Parathyroid adenoma (tissue), 2 donors: ENCODE measurements around the gene LARGE1.

ENCODE experiments used
- H2AFZ ChIP-seq: fragments of 300-600 bp; sonication (generic); one replicate; pipeline ENCODE4 v1.7.0; 2017; ENCODE audit warnings: antibody characterized with exemption, mild to moderate bottlenecking
- H3K27ac ChIP-seq: fragments of 300-600 bp; sonication (generic); one replicate; pipeline ENCODE4 v1.7.0; 2017
- H3K27me3 ChIP-seq: fragments of 300-600 bp; sonication (generic); one replicate; pipeline ENCODE4 v1.7.0; 2017; ENCODE audit warnings: low read length; ENCODE audit not compliant: control insufficient read depth, insufficient read depth
- H3K36me3 ChIP-seq: fragments of 300-600 bp; sonication (generic); one replicate; pipeline ENCODE4 v1.7.0; 2017; ENCODE audit warnings: low read length; ENCODE audit not compliant: control insufficient read depth, insufficient read depth
- H3K4me1 ChIP-seq: fragments of 300-600 bp; sonication (generic); one replicate; pipeline ENCODE4 v1.7.0; 2017; ENCODE audit warnings: control low read depth
- H3K4me2 ChIP-seq: fragments of 300-600 bp; sonication (generic); one replicate; pipeline ENCODE4 v1.7.0; 2017; ENCODE audit warnings: low read length
- H3K4me3 ChIP-seq: fragments of 300-600 bp; sonication (generic); one replicate; pipeline ENCODE4 v1.7.0; 2017; ENCODE audit warnings: low read depth, low read length
- H3K79me2 ChIP-seq: fragments of 300-600 bp; sonication (generic); one replicate; pipeline ENCODE4 v1.7.0; 2017; ENCODE audit warnings: control low read depth
- H3K9ac ChIP-seq: fragments of 300-600 bp; sonication (generic); one replicate; pipeline ENCODE4 v1.7.0; 2017; ENCODE audit warnings: mild to moderate bottlenecking
- H3K9me3 ChIP-seq: fragments of 300-600 bp; sonication (generic); one replicate; pipeline ENCODE4 v1.7.0; 2017; ENCODE audit warnings: low read length; ENCODE audit not compliant: control insufficient read depth
- CTCF ChIP-seq: fragments of 300-600 bp; sonication (generic); IDR thresholded peaks from one replicate; pipeline ENCODE4 v1.7.0; 2017; ENCODE audit warnings: antibody characterized with exemption, mild to moderate bottlenecking
- donor health status: primary hyperparathyroidism.

The LARGE1 gene

GRCh38 chr22:33518405-33518804 lies 401.9 kb downstream of the LARGE1 start:
- Histone ChIP-seq H3K9ac (no peak overlapping the region), H3K27me3 (no peaks in the 10 kb centered on the region), H3K4me1 (peaks cover 2% of the 10 kb centered on the region), H3K4me3 (no peak overlapping the region), H3K4me2 (no peak overlapping the region), H3K27ac (no peak overlapping the region), H3K9me3 (no peaks in the 10 kb centered on the region), H3K36me3 (no peaks in the 10 kb centered on the region), H2AFZ (no peak overlapping the region), H3K79me2 (no peaks in the 10 kb centered on the region)
- no peak for TF ChIP-seq CTCF

GRCh38 chr22:33515795-33516194 lies 404.5 kb downstream of the LARGE1 start:
- Histone ChIP-seq H3K9ac (no peak overlapping the region), H3K9me3 (no peaks in the 10 kb centered on the region), H3K4me2 (no peak overlapping the region), H3K27ac (no peak overlapping the region), H3K4me1 (no peaks in the 10 kb centered on the region), H3K27me3 (no peaks in the 10 kb centered on the region), H2AFZ (no peak overlapping the region), H3K36me3 (no peaks in the 10 kb centered on the region), H3K4me3 (no peak overlapping the region), H3K79me2 (no peaks in the 10 kb centered on the region)
- TF ChIP-seq CTCF = no peak

- H2AFZ ChIP-seq = no peak overlapping the region
- H3K27ac ChIP-seq = no peak overlapping the region
These were observed 406.6 kb downstream of the LARGE1 start for GRCh38 chr22:33513388-33514338.

GRCh38 chr22:33512908-33513307 lies 407.4 kb downstream of the LARGE1 start:
- Histone ChIP-seq H3K9ac (no peak overlapping the region), H3K9me3 (no peaks in the 10 kb centered on the region), H3K4me2 (no peak overlapping the region), H2AFZ (no peak overlapping the region), H3K27ac (no peak overlapping the region), H3K4me1 (no peaks in the 10 kb centered on the region), H3K27me3 (no peaks in the 10 kb centered on the region), H3K36me3 (no peaks in the 10 kb centered on the region), H3K79me2 (no peaks in the 10 kb centered on the region), H3K4me3 (no peak overlapping the region)
- no peak for TF ChIP-seq CTCF

More at GRCh38 chr22:33513388-33514338, 406.6 kb downstream of the LARGE1 start:
- Histone ChIP-seq H3K4me2 (no peak overlapping the region), H3K79me2 (no peaks in the 10 kb centered on the region), H3K27me3 (no peaks in the 10 kb centered on the region), H3K4me3 (no peak overlapping the region), H3K4me1 (no peaks in the 10 kb centered on the region), H3K9ac (no peak overlapping the region), H3K36me3 (no peaks in the 10 kb centered on the region), H3K9me3 (no peaks in the 10 kb centered on the region)
- no peak for TF ChIP-seq CTCF
